DND-41 (cell line): ENCODE measurements around the gene AFF2.

Experiments used
- ATAC-seq: fragments of 200-7000 bp; cut with Tn5 transposase; 3 replicates; pipeline ENCODE4 v1.9.1; 2021; ENCODE audit warnings: low read depth; ENCODE audit not compliant: insufficient read depth
- DNase-seq: peaks from one replicate; pipeline ENCODE4 v3.0.0-alpha.2; 2020
- H2AFZ ChIP-seq: 2 replicates; pipeline ENCODE4 v1.6.0; 2012; ENCODE audit warnings: low read depth, low read length
- H3K27ac ChIP-seq: 2 replicates; pipeline ENCODE4 v1.5.1; 2012; ENCODE audit warnings: low read length, inconsistent platforms
- H3K27me3 ChIP-seq: fragments of 200-600 bp; sonication (generic); 2 replicates; pipeline ENCODE4 v1.6.0; 2012; ENCODE audit warnings: low read length, mild to moderate bottlenecking, inconsistent platforms; ENCODE audit not compliant: insufficient read depth, poor library complexity
- H3K36me3 ChIP-seq: 2 replicates; pipeline ENCODE4 v1.5.1; 2012; ENCODE audit warnings: low read length, inconsistent platforms; ENCODE audit not compliant: insufficient read depth
- H3K4me1 ChIP-seq: 2 replicates; pipeline ENCODE4 v1.5.1; 2012; ENCODE audit warnings: mild to moderate bottlenecking, low read length; ENCODE audit not compliant: insufficient read depth
- H3K4me2 ChIP-seq: 2 replicates; pipeline ENCODE4 v1.6.0; 2012; ENCODE audit warnings: mild to moderate bottlenecking, moderate library complexity, low read length, inconsistent platforms; ENCODE audit not compliant: insufficient read depth
- H3K4me3 ChIP-seq, 2 experiments: fragments of 200-600 bp in 1 of 2; shearing (Covaris generic) in 1 of 2; 2 replicates each; pipeline ENCODE4 v1.5.1; 2012 to 2016; ENCODE audit warnings: inconsistent platforms in 2 of 2, low read length in 2 of 2, mild to moderate bottlenecking in 2 of 2, low read depth in 1 of 2, moderate library complexity in 1 of 2
- H3K79me2 ChIP-seq: 2 replicates; pipeline ENCODE4 v1.6.0; 2012; ENCODE audit warnings: low read length, inconsistent platforms; ENCODE audit not compliant: insufficient read depth
- H3K9ac ChIP-seq: 2 replicates; pipeline ENCODE4 v1.6.0; 2012; ENCODE audit warnings: low read depth, mild to moderate bottlenecking, inconsistent platforms, low read length, moderate library complexity
- H3K9me3 ChIP-seq: 2 replicates; pipeline ENCODE4 v1.5.1; 2012; ENCODE audit warnings: low read length, moderate library complexity, mild to moderate bottlenecking, inconsistent platforms; ENCODE audit not compliant: insufficient read depth, severe bottlenecking
- H4K20me1 ChIP-seq: 2 replicates; pipeline ENCODE4 v1.6.0; 2012; ENCODE audit warnings: low read length; ENCODE audit not compliant: insufficient read depth
- EZH2 ChIP-seq: IDR thresholded peaks from 3 replicates; pipeline ENCODE4 v1.6.1; 2012; ENCODE audit warnings: borderline replicate concordance, low read depth, mild to moderate bottlenecking, moderate library complexity, low read length, inconsistent platforms; ENCODE audit not compliant: severe bottlenecking
- TF ChIP-seq, protein P1 (sequence below): IDR thresholded peaks from 2 replicates; pipeline ENCODE4 v1.5.1; 2012; ENCODE audit warnings: borderline replicate concordance, low read length, moderate library complexity, mild to moderate bottlenecking; ENCODE audit not compliant: poor library complexity, severe bottlenecking; ENCODE audit errors: extremely low read depth

The AFF2 gene

GRCh38 chrX:148872161-148872535 is 371.7 kb downstream of the AFF2 start:
- Histone ChIP-seq H4K20me1 (no peaks in the 10 kb centered on the region), H2AFZ (no peak overlapping the region), H3K27me3 (no peaks in the 10 kb centered on the region), H3K36me3 (no peaks in the 10 kb centered on the region), H3K79me2 (no peaks in the 10 kb centered on the region), H3K4me3 (no peak overlapping the region), H3K27ac (no peak overlapping the region), H3K9me3 (no peaks in the 10 kb centered on the region), H3K4me1 (no peaks in the 10 kb centered on the region), H3K4me2 (no peak overlapping the region), H3K9ac (no peak overlapping the region)
- no peak for TF ChIP-seq EZH2
- TF ChIP-seq, protein P1, sequence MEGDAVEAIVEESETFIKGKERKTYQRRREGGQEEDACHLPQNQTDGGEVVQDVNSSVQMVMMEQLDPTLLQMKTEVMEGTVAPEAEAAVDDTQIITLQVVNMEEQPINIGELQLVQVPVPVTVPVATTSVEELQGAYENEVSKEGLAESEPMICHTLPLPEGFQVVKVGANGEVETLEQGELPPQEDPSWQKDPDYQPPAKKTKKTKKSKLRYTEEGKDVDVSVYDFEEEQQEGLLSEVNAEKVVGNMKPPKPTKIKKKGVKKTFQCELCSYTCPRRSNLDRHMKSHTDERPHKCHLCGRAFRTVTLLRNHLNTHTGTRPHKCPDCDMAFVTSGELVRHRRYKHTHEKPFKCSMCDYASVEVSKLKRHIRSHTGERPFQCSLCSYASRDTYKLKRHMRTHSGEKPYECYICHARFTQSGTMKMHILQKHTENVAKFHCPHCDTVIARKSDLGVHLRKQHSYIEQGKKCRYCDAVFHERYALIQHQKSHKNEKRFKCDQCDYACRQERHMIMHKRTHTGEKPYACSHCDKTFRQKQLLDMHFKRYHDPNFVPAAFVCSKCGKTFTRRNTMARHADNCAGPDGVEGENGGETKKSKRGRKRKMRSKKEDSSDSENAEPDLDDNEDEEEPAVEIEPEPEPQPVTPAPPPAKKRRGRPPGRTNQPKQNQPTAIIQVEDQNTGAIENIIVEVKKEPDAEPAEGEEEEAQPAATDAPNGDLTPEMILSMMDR = no peak
- DNase-seq = no peak
- ATAC-seq = no peak

GRCh38 chrX:148872881-148873280 is 372.5 kb downstream of the AFF2 start:
- Histone ChIP-seq H3K36me3 (no peaks in the 10 kb centered on the region), H3K27ac (no peak overlapping the region), H3K9me3 (no peaks in the 10 kb centered on the region), H3K4me2 (no peak overlapping the region), H4K20me1 (no peaks in the 10 kb centered on the region), H2AFZ (no peak overlapping the region), H3K4me1 (no peaks in the 10 kb centered on the region), H3K79me2 (no peaks in the 10 kb centered on the region), H3K27me3 (no peaks in the 10 kb centered on the region), H3K4me3 (no peak overlapping the region), H3K9ac (no peak overlapping the region)
- ATAC-seq = no peak
- DNase-seq = no peak
- TF ChIP-seq EZH2 = no peak
- TF ChIP-seq, protein P1 = no peak

DNA sequence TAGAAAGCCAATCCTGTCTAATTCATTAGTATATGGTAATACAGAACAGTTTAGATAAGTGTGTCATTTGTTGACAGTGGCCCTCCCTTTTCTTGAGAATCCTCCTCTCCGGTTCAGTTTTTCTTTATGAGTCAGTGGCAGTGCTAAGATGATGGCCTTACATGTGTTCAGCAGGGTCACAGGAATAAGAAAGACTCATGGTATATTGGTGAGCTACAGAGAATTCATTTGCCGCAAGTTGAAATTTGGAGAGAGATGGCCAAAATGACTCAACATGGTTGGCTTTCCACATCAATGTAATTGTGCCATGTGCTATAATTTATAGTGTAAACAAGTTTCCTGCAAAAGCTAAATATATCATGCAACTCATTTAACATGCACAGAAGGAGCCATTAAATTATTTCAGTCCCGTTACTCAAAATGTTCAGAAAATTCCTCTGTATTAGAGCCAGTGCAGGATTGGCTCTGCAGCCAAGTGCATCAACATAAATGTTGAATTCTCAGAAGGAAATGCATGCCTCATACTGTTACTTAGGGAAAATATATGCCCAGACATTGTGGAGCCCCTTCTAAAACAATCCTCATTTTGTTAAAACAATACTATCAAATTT is 374.3 kb downstream of the AFF2 start:
- Histone ChIP-seq H3K9ac (no peak overlapping the region), H4K20me1 (no peaks in the 10 kb centered on the region), H2AFZ (no peak overlapping the region), H3K36me3 (no peaks in the 10 kb centered on the region), H3K9me3 (no peaks in the 10 kb centered on the region), H3K79me2 (no peaks in the 10 kb centered on the region), H3K4me1 (no peaks in the 10 kb centered on the region), H3K27ac (no peak overlapping the region), H3K4me2 (no peak overlapping the region), H3K27me3 (no peaks in the 10 kb centered on the region), H3K4me3 (no peak overlapping the region)
- DNase-seq (no peak), ATAC-seq (no peak)
- TF ChIP-seq, protein P1 = no peak
- TF ChIP-seq EZH2 = no peak

DNA sequence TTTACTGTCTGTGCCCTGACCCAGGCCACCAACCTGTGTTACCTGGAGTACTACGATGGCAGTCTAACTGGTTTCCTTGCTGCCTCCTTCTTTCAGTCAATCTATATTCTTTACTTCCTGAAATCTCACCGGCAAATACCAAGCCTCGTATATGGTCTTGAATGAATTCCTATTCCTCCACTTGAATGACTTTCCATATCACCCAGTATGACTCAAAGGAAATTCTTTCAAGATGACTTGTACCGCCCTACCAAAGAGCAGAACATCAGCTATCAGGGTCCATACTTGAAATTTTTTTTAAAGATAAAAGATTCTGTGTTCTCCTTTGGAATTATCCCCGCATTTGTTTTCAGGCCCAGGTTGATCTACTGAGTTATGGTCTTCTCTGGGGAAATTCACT is 378.0 kb downstream of the AFF2 start:
- Histone ChIP-seq H3K4me2 (no peak overlapping the region), H3K4me1 (no peaks in the 10 kb centered on the region), H3K9me3 (no peaks in the 10 kb centered on the region), H3K27ac (no peak overlapping the region), H3K36me3 (no peaks in the 10 kb centered on the region), H3K4me3 (no peak overlapping the region), H3K9ac (no peak overlapping the region), H2AFZ (no peak overlapping the region), H4K20me1 (no peaks in the 10 kb centered on the region), H3K79me2 (no peaks in the 10 kb centered on the region), H3K27me3 (no peaks in the 10 kb centered on the region)
- DNase-seq = no peak
- TF ChIP-seq, protein P1 = no peak
- TF ChIP-seq EZH2 = no peak
- ATAC-seq = no peak
